ENCODE measurements around the gene EHD4. TPM values are rescaled to one million over a fixed set of nuclear protein-coding genes. Genes with fewer than 3 reads are reported as not detected.

EHD4 gene
- total and polyA plus RNA-seq, 2 donors (not counting 3 experiments of a cell fraction or from before 2014, with no cell fraction given), result 96.7 to 128 TPM

GRCh38 chr15:41885841-41886240 lies 86.5 kb downstream of the EHD4 start:
- Histone ChIP-seq H3K4me2 (ENCODE audit: insufficient read depth, low read length) (no peak overlapping the region), H3K4me1 (ENCODE audit: control insufficient read depth, extremely low read depth, insufficient read depth, low read length) (no peaks in the 10 kb centered on the region), H4K20me1 (replicated peaks; ENCODE audit: control insufficient read depth, extremely low read depth, insufficient read depth, low read length) (no peaks in the 10 kb centered on the region), H3K9me3 (replicated peaks; ENCODE audit: control insufficient read depth, insufficient read depth, low read length) (no peaks in the 10 kb centered on the region), H3K36me3 (ENCODE audit: control insufficient read depth in 2 of 2, extremely low read depth in 1 of 2, insufficient read depth in 2 of 2, low read length in 2 of 2) (peaks cover 5 to 28% of the 10 kb centered on the region in 2 experiments), H3K9ac (replicated peaks; ENCODE audit: extremely low read depth, insufficient read depth, low read length) (no peak overlapping the region), H3K27ac (ENCODE audit: insufficient read depth, low read depth, low read length) (no peak overlapping the region), H2AFZ (ENCODE audit: low read depth, low read length) (no peak overlapping the region), H3K9me1 (replicated peaks; ENCODE audit: control insufficient read depth, extremely low read depth, insufficient read depth, low read length) (no peaks in the 10 kb centered on the region), H3K79me2 (ENCODE audit: control insufficient read depth, insufficient read depth, low read length) (no peaks in the 10 kb centered on the region), H3K4me3 (replicated peaks in 1 of 3; ENCODE audit: insufficient read depth in 1 of 3, low read depth in 1 of 3, low read length in 3 of 3) (no peak overlapping the region), H3K27me3 (ENCODE audit: control insufficient read depth in 2 of 2, insufficient read depth in 2 of 2, low read length in 2 of 2) (no peaks in the 10 kb centered on the region)
- BruUV-seq (replicated peaks), result no TSS peak
- DNase-seq (ENCODE audit: low read depth, low spot score), result no peak
- CTCF ChIA-PET, result interaction anchor here (1.3 to 2.8 kb wide), 2 partner anchors 19 to 113 kb away, joined by 4 to 9 read pairs; no protein-coding TSS in a partner anchor
- dilution Hi-C loops (cut with MboI; ENCODE audit: extremely low pct_ligation_motif_present, low sequenced_read_pairs) (no loop called here), intact Hi-C loops (cut with micrococcal nuclease) (no loop called here)
- TF ChIP-seq, protein P1, sequence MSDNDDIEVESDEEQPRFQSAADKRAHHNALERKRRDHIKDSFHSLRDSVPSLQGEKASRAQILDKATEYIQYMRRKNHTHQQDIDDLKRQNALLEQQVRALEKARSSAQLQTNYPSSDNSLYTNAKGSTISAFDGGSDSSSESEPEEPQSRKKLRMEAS (IDR thresholded peaks at IDR 0.05; ENCODE audit: insufficient read depth, insufficient read length), result no peak
- TF ChIP-seq CTCF (IDR thresholded peaks at IDR 0.05; ENCODE audit: extremely low read depth in 1 of 2, insufficient read depth in 1 of 2, low read depth in 1 of 2, low read length in 2 of 2), result no peak
- FAIRE-seq, result no peak
- POLR2A ChIA-PET, result no interaction called here

DNA sequence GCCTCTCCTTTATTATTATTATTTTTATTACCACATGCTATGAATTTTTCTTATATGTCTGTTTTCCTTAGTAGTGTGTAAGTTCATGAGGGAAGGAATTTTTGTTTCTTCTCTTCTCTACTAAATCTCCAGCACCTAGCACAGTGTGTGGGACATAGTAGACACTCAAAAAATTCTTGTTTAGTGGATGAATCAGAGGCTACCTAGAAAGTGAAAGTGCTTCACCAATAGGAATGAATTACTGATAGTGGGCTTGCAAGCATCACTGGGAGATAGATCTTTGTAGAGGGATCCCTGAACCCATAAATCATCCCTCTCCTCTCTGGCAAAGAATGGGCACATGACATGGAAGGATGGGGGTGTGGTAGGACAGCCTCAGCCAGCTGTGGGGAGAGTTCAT lies 87.0 kb downstream of the EHD4 start:
- Histone ChIP-seq H3K79me2 (ENCODE audit: control insufficient read depth, insufficient read depth, low read length) (no peaks in the 10 kb centered on the region), H3K9ac (replicated peaks; ENCODE audit: extremely low read depth, insufficient read depth, low read length) (no peak overlapping the region), H3K27me3 (ENCODE audit: control insufficient read depth in 2 of 2, insufficient read depth in 2 of 2, low read length in 2 of 2) (no peaks in the 10 kb centered on the region), H3K4me3 (replicated peaks in 1 of 3; ENCODE audit: insufficient read depth in 1 of 3, low read depth in 1 of 3, low read length in 3 of 3) (no peak overlapping the region), H4K20me1 (replicated peaks; ENCODE audit: control insufficient read depth, extremely low read depth, insufficient read depth, low read length) (no peaks in the 10 kb centered on the region), H3K27ac (ENCODE audit: insufficient read depth, low read depth, low read length) (no peak overlapping the region), H3K36me3 (ENCODE audit: control insufficient read depth in 2 of 2, extremely low read depth in 1 of 2, insufficient read depth in 2 of 2, low read length in 2 of 2) (peaks cover 5 to 30% of the 10 kb centered on the region in 2 experiments), H3K4me2 (ENCODE audit: insufficient read depth, low read length) (no peak overlapping the region), H3K9me1 (replicated peaks; ENCODE audit: control insufficient read depth, extremely low read depth, insufficient read depth, low read length) (no peaks in the 10 kb centered on the region), H3K9me3 (replicated peaks; ENCODE audit: control insufficient read depth, insufficient read depth, low read length) (no peaks in the 10 kb centered on the region), H3K4me1 (ENCODE audit: control insufficient read depth, extremely low read depth, insufficient read depth, low read length) (no peaks in the 10 kb centered on the region), H2AFZ (ENCODE audit: low read depth, low read length) (no peak overlapping the region)
- no TSS peak for BruUV-seq (replicated peaks)
- ChIA-PET CTCF (interaction anchor here (1.3 to 2.8 kb wide), 2 partner anchors 19 to 112 kb away, joined by 4 to 9 read pairs; no protein-coding TSS in a partner anchor), POLR2A (no interaction called here)
- TF ChIP-seq FOS (IDR thresholded peaks at IDR 0.05; ENCODE audit: borderline replicate concordance, insufficient read depth, low read length) (no peak), JUN (IDR thresholded peaks at IDR 0.05; ENCODE audit: borderline replicate concordance, insufficient read depth, insufficient read length, low read depth) (no peak), MYC (IDR thresholded peaks at IDR 0.05; ENCODE audit: low read depth, low read length) (no peak), EZH2 (IDR thresholded peaks at IDR 0.05; ENCODE audit: borderline replicate concordance, low read depth, low read length, severe bottlenecking) (no peak), POLR2A (IDR thresholded peaks at IDR 0.05; ENCODE audit: low read depth, low read length) (no peak), POLR2AphosphoS5 (IDR thresholded peaks at IDR 0.05; ENCODE audit: insufficient read depth, low read depth, low read length) (no peak), CTCF (IDR thresholded peaks at IDR 0.05; ENCODE audit: extremely low read depth in 1 of 2, insufficient read depth in 1 of 2, low read depth in 1 of 2, low read length in 2 of 2) (no peak), GATA2 (IDR thresholded peaks at IDR 0.05; ENCODE audit: insufficient read depth, insufficient read length, low read depth, low read length) (no peak)
- TF ChIP-seq, protein P1 (IDR thresholded peaks at IDR 0.05; ENCODE audit: insufficient read depth, insufficient read length), result no peak
- FAIRE-seq (no peak), DNase-seq (ENCODE audit: low read depth, low spot score) (no peak)
- dilution Hi-C loops (cut with MboI; ENCODE audit: extremely low pct_ligation_motif_present, low sequenced_read_pairs), result no loop called here
- intact Hi-C loops (cut with micrococcal nuclease), result no loop called here
